Activated CD8-positive, alpha-beta T cell treated with anti-CD3 and anti-CD28 coated beads for 36 hours (primary cell): ENCODE data around the gene SHISA6. TPM values are rescaled to one million over a fixed set of nuclear protein-coding genes. Genes with fewer than 3 reads are reported as not detected.

ENCODE experiments used
- ATAC-seq: fragments of 200-7000 bp; cut with Tn5 transposase; one replicate; pipeline ENCODE4 v1.10.0; 2021; ENCODE audit warnings: mild to moderate bottlenecking, moderate library complexity
- CTCF ChIA-PET: fragments of 350-600 bp; sonication (Branson Sonifier 250); formaldehyde crosslinking; loops from one replicate; lab custom pipeline; 2021; ENCODE audit warnings: antibody characterized with exemption; lab: Charles Lee
- POLR2A ChIA-PET: fragments of 350-600 bp; sonication (Branson Sonifier 250); formaldehyde crosslinking; loops from one replicate; lab custom pipeline; 2021; ENCODE audit warnings: antibody characterized with exemption; lab: Charles Lee
- DNase-seq: peaks from one replicate; pipeline ENCODE4 v3.0.0-alpha.2; 2020
- H3K27ac Mint-ChIP-seq: one replicate; pipeline ENCODE4 v1.8.0; 2021; ENCODE audit warnings: mild to moderate bottlenecking, mixed read lengths
- H3K27me3 Mint-ChIP-seq: one replicate; pipeline ENCODE4 v1.8.0; 2021; ENCODE audit warnings: mixed read lengths
- H3K36me3 Mint-ChIP-seq: one replicate; pipeline ENCODE4 v1.8.0; 2021; ENCODE audit warnings: low read depth, mixed read lengths
- H3K4me1 Mint-ChIP-seq: one replicate; pipeline ENCODE4 v1.8.0; 2021; ENCODE audit warnings: low read depth, mixed read lengths
- H3K4me3 Mint-ChIP-seq: one replicate; pipeline ENCODE4 v1.8.0; 2021; ENCODE audit warnings: mild to moderate bottlenecking, moderate library complexity, mixed read lengths
- H3K9me3 Mint-ChIP-seq: one replicate; pipeline ENCODE4 v1.8.0; 2021; ENCODE audit warnings: mixed read lengths
- intact Hi-C: fragments of 100-400 bp; cut with micrococcal nuclease; formaldehyde crosslinking; loops from one replicate; pipeline ENCODE4 v1.10.0; 2022
- total RNA-seq, 2 experiments: library from RNA; stranded (reverse); gene quantifications; one replicate each; pipeline ENCODE4 v1.2.3, GENCODE V29; 2021
- TF ChIP-seq, protein P1 (sequence below): fragments of 200-600 bp; IDR thresholded peaks from one replicate; pipeline ENCODE4 v1.8.0; 2022; ENCODE audit warnings: antibody characterized with exemption, mild to moderate bottlenecking

The SHISA6 gene
- total RNA-seq, 2 experiments from 2014 or later = not detected

DNA sequence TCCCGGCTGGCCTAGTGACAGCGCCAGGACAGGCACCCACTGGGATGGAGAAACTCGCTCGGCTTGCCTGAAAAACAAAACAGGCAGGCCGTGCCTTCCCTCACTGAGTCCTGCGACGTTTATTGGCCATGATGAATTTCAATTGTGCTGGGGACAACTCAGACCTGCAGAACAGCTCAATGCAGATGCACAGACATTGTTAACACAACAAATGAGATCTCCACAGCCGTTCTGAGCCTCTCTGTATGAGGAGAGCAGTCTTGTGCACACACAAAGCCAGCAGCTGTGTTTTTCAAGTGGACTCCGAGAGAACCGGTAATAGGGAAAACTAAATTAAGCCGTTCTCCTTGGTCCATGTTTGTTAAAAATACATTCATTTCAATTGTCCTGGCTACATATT, 15.9 kb downstream of the SHISA6 start:
- ChIA-PET CTCF (no interaction called here), POLR2A (no interaction called here)
- H3K27me3 Mint-ChIP-seq = peaks cover 1% of the 10 kb centered on the region
- no peak for DNase-seq
- intact Hi-C loops = no loop called here
- TF ChIP-seq, protein P1, sequence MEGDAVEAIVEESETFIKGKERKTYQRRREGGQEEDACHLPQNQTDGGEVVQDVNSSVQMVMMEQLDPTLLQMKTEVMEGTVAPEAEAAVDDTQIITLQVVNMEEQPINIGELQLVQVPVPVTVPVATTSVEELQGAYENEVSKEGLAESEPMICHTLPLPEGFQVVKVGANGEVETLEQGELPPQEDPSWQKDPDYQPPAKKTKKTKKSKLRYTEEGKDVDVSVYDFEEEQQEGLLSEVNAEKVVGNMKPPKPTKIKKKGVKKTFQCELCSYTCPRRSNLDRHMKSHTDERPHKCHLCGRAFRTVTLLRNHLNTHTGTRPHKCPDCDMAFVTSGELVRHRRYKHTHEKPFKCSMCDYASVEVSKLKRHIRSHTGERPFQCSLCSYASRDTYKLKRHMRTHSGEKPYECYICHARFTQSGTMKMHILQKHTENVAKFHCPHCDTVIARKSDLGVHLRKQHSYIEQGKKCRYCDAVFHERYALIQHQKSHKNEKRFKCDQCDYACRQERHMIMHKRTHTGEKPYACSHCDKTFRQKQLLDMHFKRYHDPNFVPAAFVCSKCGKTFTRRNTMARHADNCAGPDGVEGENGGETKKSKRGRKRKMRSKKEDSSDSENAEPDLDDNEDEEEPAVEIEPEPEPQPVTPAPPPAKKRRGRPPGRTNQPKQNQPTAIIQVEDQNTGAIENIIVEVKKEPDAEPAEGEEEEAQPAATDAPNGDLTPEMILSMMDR = no peak
- ATAC-seq = no peak
- no peaks in the 10 kb centered on the region for H3K4me1 Mint-ChIP-seq
- no peak overlapping the region for H3K27ac Mint-ChIP-seq
- H3K9me3 Mint-ChIP-seq = peaks cover 1% of the 10 kb centered on the region
- H3K4me3 Mint-ChIP-seq = no peak overlapping the region
- H3K36me3 Mint-ChIP-seq = no peaks in the 10 kb centered on the region

DNA sequence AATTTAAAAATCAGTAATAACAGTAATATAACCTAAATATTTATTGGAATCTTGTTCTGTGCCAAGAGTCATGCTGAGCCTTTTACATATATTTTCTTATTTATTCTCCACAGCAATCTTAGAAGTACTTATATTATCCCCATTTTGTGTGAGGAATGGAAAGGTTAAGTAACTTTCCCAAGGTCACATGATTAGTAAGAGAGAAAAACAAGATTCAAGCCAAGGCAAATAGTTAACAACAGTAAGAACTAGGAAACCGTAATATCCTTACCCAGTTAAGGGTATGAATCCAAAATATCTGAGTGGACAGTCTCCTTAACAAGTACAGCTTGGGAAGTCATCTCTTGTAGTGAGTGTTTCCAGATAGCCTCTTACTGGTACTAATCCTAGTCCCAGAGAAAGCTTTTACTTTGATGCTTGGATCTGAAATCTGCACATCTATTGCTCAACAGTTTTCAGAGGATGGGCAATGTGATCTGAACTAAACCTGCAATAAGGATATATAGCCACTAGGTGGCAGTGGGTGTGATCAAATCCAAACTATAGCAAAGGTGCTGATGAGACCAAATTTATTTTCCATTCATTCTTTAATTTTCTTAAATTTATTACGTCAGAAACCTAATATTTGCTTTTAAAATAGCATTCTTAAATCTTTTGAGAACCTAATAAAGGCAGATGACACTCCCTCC, 23.3 kb downstream of the SHISA6 start:
- intact Hi-C loops = no loop called here
- H3K4me1 Mint-ChIP-seq = no peaks in the 10 kb centered on the region
- no peak for ATAC-seq
- peaks cover 4% of the 10 kb centered on the region for H3K9me3 Mint-ChIP-seq
- CTCF ChIA-PET = interaction anchor here (0.9 to 1.6 kb wide), 2 partner anchors 10 to 120 kb away, joined by 3 to 4 read pairs; no protein-coding TSS in a partner anchor
- H3K27ac Mint-ChIP-seq = no peak overlapping the region
- no peaks in the 10 kb centered on the region for H3K27me3 Mint-ChIP-seq
- H3K4me3 Mint-ChIP-seq = no peak overlapping the region
- POLR2A ChIA-PET = interaction anchor here (0.6 kb wide), 1 partner anchor 59 kb away, joined by 3 read pairs; no protein-coding TSS in a partner anchor
- TF ChIP-seq, protein P1 = peak; percentile 52
- no peaks in the 10 kb centered on the region for H3K36me3 Mint-ChIP-seq
- no peak for DNase-seq

DNA sequence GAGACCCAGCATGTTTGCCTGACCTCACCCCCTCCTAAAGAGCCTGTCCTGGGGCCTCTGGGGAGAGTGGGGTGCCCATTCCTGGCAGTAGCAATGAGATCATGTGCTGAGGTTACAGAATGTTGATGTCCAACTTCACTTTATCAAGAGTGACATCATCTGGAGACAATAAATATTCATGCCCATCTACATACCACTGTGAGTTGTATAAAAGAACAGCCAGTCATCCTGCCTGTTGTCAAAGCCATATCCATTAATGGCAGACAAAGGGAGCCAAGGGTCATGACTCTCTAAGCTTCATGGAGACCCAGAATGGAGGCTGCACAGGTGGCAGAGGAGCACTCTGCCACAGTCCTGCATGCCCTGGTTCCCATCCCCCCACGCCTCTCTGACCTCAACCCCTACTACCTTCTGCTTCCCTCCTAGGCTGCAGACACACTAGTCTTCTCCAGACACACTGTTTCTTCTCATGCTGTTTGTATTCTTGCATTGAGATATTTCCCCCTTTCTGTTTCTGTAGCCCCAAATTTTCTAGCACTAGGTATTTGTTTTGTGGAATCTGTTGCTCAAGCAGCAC, 27.1 kb downstream of the SHISA6 start:
- ATAC-seq (no peak), DNase-seq (no peak)
- Mint-ChIP-seq H3K4me1 (no peaks in the 10 kb centered on the region), H3K27ac (no peak overlapping the region), H3K27me3 (no peaks in the 10 kb centered on the region), H3K36me3 (no peaks in the 10 kb centered on the region), H3K9me3 (no peaks in the 10 kb centered on the region), H3K4me3 (no peak overlapping the region)
- intact Hi-C loops = no loop called here
- TF ChIP-seq, protein P1 = no peak
- POLR2A ChIA-PET = no interaction called here
- CTCF ChIA-PET = no interaction called here

DNA sequence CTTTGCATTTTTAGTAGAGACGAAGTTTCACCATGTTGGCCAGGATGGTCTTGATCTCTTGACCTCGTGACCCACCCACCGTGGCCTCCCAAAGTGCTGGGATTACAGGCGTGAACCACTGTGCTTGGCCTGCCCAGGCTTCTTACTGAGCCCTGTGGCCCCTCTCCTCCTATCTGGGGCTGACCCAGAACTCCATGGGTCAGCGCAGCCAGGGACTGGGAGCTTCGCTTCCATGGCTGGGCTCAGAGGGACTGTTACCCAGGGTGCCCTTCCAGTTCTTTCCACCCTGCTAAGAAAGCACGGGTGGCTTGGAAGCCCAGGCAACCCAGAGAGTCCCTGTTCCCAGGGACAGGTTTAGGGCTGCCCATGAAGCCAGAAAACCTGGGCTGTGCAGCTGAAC, 28.2 kb downstream of the SHISA6 start:
- no peaks in the 10 kb centered on the region for H3K36me3 Mint-ChIP-seq
- ChIA-PET CTCF (no interaction called here), POLR2A (interaction anchor here (1.2 kb wide), 1 partner anchor 9 kb away, joined by 3 read pairs; no protein-coding TSS in a partner anchor)
- H3K9me3 Mint-ChIP-seq = no peaks in the 10 kb centered on the region
- no peaks in the 10 kb centered on the region for H3K27me3 Mint-ChIP-seq
- H3K27ac Mint-ChIP-seq = no peak overlapping the region
- intact Hi-C loops = no loop called here
- H3K4me3 Mint-ChIP-seq = no peak overlapping the region
- no peak for ATAC-seq
- no peak for DNase-seq
- TF ChIP-seq, protein P1 = no peak
- H3K4me1 Mint-ChIP-seq = no peaks in the 10 kb centered on the region

DNA sequence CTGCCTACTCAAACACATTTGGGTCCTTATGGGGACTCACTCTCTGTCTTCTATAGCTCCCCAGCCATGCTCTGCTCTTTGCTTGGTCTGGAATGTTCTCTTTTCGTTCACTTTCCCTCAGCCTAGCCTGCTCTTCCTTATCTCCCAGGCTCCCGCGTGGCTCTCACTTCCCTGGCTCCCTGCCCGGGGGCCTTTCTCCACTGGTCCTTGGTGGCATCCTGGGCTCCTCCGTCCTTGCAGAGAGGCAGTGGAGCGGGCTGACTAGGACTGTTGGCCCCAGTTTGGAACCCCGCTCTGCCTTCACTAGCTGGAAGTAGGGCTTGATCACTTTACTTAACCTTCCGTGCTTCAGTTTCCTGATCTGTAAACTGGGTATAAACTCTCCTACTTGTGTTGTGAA, 31.2 kb downstream of the SHISA6 start:
- Mint-ChIP-seq H3K4me1 (no peaks in the 10 kb centered on the region), H3K9me3 (no peaks in the 10 kb centered on the region), H3K4me3 (no peak overlapping the region), H3K27me3 (no peaks in the 10 kb centered on the region), H3K36me3 (no peaks in the 10 kb centered on the region), H3K27ac (no peak overlapping the region)
- POLR2A ChIA-PET = no interaction called here
- CTCF ChIA-PET = no interaction called here
- intact Hi-C loops = no loop called here
- TF ChIP-seq, protein P1 = no peak
- DNase-seq (no peak), ATAC-seq (no peak)
